Ishikawa (cell line): Measurements from ENCODE around the gene FERMT1.

Experiments
- CEBPB ChIP-seq: IDR thresholded peaks from 2 replicates; pipeline ENCODE4 v1.6.1; 2012
- CREB1 ChIP-seq: IDR thresholded peaks from 2 replicates; pipeline ENCODE4 v1.6.1; 2012; ENCODE audit warnings: low read depth
- EGR1 ChIP-seq: IDR thresholded peaks from 2 replicates; pipeline ENCODE4 v1.6.1; 2012
- EP300 ChIP-seq: IDR thresholded peaks from 2 replicates; pipeline ENCODE4 v1.6.1; 2012; ENCODE audit warnings: borderline replicate concordance
- FOXM1 ChIP-seq: IDR thresholded peaks from 2 replicates; pipeline ENCODE4 v1.6.1; 2012; ENCODE audit warnings: low read depth, borderline replicate concordance
- MAX ChIP-seq: IDR thresholded peaks from 2 replicates; pipeline ENCODE4 v1.6.1; 2012
- NFIC ChIP-seq: IDR thresholded peaks from 2 replicates; pipeline ENCODE4 v1.6.1; 2012
- RAD21 ChIP-seq: IDR thresholded peaks from 2 replicates; pipeline ENCODE4 v1.6.1; 2012; ENCODE audit warnings: low read depth
- TAF1 ChIP-seq: IDR thresholded peaks from 2 replicates; pipeline ENCODE4 v1.6.1; 2012; ENCODE audit warnings: low read depth, mild to moderate bottlenecking
- TCF12 ChIP-seq: IDR thresholded peaks from 2 replicates; pipeline ENCODE4 v1.6.1; 2012; ENCODE audit warnings: low read depth
- TEAD4 ChIP-seq: IDR thresholded peaks from 2 replicates; pipeline ENCODE4 v1.6.1; 2012
- USF1 ChIP-seq: IDR thresholded peaks from 2 replicates; pipeline ENCODE4 v1.6.1; 2012
- YY1 ChIP-seq: IDR thresholded peaks from 2 replicates; pipeline ENCODE4 v1.6.1; 2012; ENCODE audit warnings: low read depth
- ZBTB7A ChIP-seq: IDR thresholded peaks from 2 replicates; pipeline ENCODE4 v1.6.1; 2012; ENCODE audit warnings: low read depth
- TF ChIP-seq, protein P1 (sequence below): IDR thresholded peaks from 2 replicates; pipeline ENCODE4 v1.6.1; 2012; ENCODE audit warnings: low read depth, mild to moderate bottlenecking

FERMT1 gene

GRCh38 chr20:6048391-6048790 is 74.4 kb downstream of the FERMT1 start:
- TF ChIP-seq CREB1 (no peak), TCF12 (no peak), EGR1 (no peak), CEBPB (no peak), TEAD4 (no peak), FOXM1 (no peak), MAX (no peak)
- TF ChIP-seq, protein P1, sequence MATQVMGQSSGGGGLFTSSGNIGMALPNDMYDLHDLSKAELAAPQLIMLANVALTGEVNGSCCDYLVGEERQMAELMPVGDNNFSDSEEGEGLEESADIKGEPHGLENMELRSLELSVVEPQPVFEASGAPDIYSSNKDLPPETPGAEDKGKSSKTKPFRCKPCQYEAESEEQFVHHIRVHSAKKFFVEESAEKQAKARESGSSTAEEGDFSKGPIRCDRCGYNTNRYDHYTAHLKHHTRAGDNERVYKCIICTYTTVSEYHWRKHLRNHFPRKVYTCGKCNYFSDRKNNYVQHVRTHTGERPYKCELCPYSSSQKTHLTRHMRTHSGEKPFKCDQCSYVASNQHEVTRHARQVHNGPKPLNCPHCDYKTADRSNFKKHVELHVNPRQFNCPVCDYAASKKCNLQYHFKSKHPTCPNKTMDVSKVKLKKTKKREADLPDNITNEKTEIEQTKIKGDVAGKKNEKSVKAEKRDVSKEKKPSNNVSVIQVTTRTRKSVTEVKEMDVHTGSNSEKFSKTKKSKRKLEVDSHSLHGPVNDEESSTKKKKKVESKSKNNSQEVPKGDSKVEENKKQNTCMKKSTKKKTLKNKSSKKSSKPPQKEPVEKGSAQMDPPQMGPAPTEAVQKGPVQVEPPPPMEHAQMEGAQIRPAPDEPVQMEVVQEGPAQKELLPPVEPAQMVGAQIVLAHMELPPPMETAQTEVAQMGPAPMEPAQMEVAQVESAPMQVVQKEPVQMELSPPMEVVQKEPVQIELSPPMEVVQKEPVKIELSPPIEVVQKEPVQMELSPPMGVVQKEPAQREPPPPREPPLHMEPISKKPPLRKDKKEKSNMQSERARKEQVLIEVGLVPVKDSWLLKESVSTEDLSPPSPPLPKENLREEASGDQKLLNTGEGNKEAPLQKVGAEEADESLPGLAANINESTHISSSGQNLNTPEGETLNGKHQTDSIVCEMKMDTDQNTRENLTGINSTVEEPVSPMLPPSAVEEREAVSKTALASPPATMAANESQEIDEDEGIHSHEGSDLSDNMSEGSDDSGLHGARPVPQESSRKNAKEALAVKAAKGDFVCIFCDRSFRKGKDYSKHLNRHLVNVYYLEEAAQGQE, result no peak

- no peak for TF ChIP-seq TEAD4
- TF ChIP-seq TAF1, result no peak
- TF ChIP-seq ZBTB7A, result no peak
- TF ChIP-seq FOXM1, result no peak
- TF ChIP-seq NFIC, result no peak
- TF ChIP-seq YY1, result no peak
These were observed 76.4 kb downstream of the FERMT1 start for GRCh38 chr20:6046432-6046831.

DNA sequence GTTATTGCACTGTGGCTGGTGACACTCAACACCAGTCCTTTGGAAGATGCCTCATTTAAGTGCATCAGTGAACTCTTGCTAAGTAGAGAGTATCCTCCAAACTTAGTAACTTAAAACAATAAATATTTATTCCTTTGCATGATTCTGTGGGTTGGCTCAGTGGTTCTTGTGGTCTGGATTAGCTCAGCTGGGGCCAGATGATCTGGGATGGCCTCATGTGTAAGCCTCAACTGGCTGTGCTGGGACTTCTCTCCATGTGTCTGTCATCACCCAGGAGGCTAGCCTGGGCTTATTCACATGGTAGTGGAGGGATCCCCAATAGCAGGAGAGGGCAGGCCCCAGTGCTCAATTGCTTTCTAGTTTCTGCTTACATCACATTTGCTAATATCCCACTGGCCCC is 77.3 kb downstream of the FERMT1 start:
- TF ChIP-seq CEBPB (no peak), EGR1 (no peak), TEAD4 (no peak), FOXM1 (no peak), RAD21 (no peak), MAX (no peak), NFIC (no peak), EP300 (no peak), CREB1 (no peak), USF1 (no peak), ZBTB7A (no peak)
- TF ChIP-seq, protein P1, result no peak

DNA sequence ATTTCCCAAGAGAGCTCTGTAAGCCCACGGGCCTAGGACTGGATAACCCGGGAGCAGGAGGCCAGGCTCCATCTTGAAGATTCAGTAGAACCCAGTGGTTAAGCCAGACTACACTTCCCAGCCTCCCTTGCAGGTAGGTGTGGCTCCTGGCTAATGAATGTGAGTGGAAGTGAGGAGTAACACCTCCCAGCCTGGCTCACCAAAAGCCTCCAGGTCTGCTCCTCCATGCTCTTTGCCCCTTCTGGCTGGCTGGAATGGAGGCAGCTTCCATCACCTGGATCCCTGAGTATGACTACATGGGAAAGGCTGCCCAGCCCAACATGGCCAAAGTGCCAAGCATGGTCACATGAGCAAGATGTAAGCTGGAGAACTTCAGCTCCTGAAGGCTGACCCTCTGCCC is 78.7 kb downstream of the FERMT1 start:
- peak; percentile 57; the same call in 1 of the 2 replicates for TF ChIP-seq YY1
- no peak for TF ChIP-seq FOXM1

DNA sequence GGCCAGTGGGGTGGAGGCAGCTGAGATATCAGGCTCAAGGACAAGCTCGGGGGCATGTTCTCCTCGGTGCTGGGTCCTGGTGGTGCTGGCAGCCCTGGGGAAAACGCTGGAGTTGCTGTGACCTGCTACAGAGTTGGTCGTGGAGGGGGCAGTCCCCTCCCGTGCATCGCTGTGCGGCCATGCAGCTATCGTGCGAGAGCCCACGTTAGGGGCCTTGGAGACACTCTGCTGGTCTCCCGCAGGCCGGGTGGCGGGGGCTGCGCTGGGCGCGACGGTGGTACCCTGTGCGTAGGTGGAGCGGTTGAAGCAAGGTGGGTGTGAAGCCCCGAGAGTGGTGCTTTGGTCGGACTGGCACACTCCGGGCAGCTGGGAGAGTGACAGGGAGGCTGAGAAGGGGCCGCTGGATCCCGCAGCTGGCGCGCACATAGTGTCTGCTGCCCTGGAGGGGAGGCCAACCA is 81.0 kb downstream of the FERMT1 start:
- TF ChIP-seq CEBPB (no peak), CREB1 (no peak), MAX (no peak), TAF1 (no peak), USF1 (no peak), TEAD4 (no peak), EGR1 (no peak), EP300 (no peak), FOXM1 (no peak), TCF12 (no peak), ZBTB7A (no peak), YY1 (no peak)
- TF ChIP-seq, protein P1, result no peak
